H1 (cell line): ENCODE measurements around the gene SBSN. TPM values are rescaled to one million over a fixed set of nuclear protein-coding genes. Genes with fewer than 3 reads are reported as not detected.
A peak's percentile ranks its signal among the peaks of the same experiment; 100 is the strongest.

Experiments
- ASH2L ChIP-seq: fragments of 200-600, 300-600 bp; sonication (generic); IDR thresholded peaks from one replicate; pipeline ENCODE4 v1.7.1; 2017; ENCODE audit warnings: low read length
- BRCA1 ChIP-seq: IDR thresholded peaks from 2 replicates; pipeline ENCODE4 v1.6.1; 2012; ENCODE audit warnings: low read depth, low read length, improper control_type of control experiment
- CHD2 ChIP-seq: IDR thresholded peaks from 2 replicates; pipeline ENCODE4 v1.6.1; 2012; ENCODE audit warnings: low read length, improper control_type of control experiment
- E2F6 ChIP-seq: IDR thresholded peaks from 2 replicates; pipeline ENCODE4 v1.6.1; 2012; ENCODE audit warnings: inconsistent platforms
- HDAC2 ChIP-seq, 2 experiments: fragments of 300-600 bp in 1 of 2; sonication (generic) in 1 of 2; IDR thresholded peaks; 2 replicates each; pipeline ENCODE4 v1.6.1; 2011 to 2012; ENCODE audit warnings: low read depth in 2 of 2, low read length in 2 of 2, mild to moderate bottlenecking in 2 of 2, moderate library complexity in 2 of 2, borderline replicate concordance in 1 of 2, inconsistent platforms in 1 of 2
- KDM4A ChIP-seq: IDR thresholded peaks from one replicate; pipeline ENCODE4 v1.7.1; 2012; ENCODE audit warnings: low read depth, mild to moderate bottlenecking, moderate library complexity, low read length, inconsistent platforms; ENCODE audit not compliant: severe bottlenecking
- NANOG ChIP-seq: IDR thresholded peaks from 2 replicates; pipeline ENCODE4 v1.6.1; 2011; ENCODE audit warnings: low read length, low read depth, mild to moderate bottlenecking, inconsistent platforms; ENCODE audit not compliant: insufficient read depth, poor library complexity, severe bottlenecking
- RFX5 ChIP-seq: IDR thresholded peaks from 2 replicates; pipeline ENCODE4 v1.6.1; 2011; ENCODE audit warnings: low read depth, low read length, improper control_type of control experiment, borderline replicate concordance
- SIN3A ChIP-seq, 2 experiments: IDR thresholded peaks in 1 of 2; conservative IDR thresholded peaks in 1 of 2; 2 replicates each; pipeline ENCODE4 v1.6.1; 2011 to 2012; ENCODE audit warnings: low read length in 2 of 2, improper control_type of control experiment in 1 of 2, low read depth in 1 of 2, mild to moderate bottlenecking in 1 of 2
- SUZ12 ChIP-seq: fragments of 200-600 bp; sonication (generic); IDR thresholded peaks from 2 replicates; pipeline ENCODE4 v1.6.1; 2012; ENCODE audit warnings: mild to moderate bottlenecking, inconsistent platforms, low read length, moderate library complexity, mixed read lengths
- TAF7 ChIP-seq: optimal IDR thresholded peaks from 2 replicates; pipeline ENCODE3; 2011; ENCODE audit warnings: low read depth, mild to moderate bottlenecking, inconsistent platforms, low read length, moderate library complexity, borderline replicate concordance
- polyA plus RNA-seq, 7 experiments: library from polyadenylated mRNA; depleted of rRNA in 3 of 7; stranded (reverse) in 5 of 7; unstranded in 2 of 7; fragments of >200 nt in 5 of 7; fragments of 200-250 nt in 2 of 7; gene quantifications; 1 replicate in 5 of 7; 2 replicates in 1 of 7; 4 replicates in 1 of 7; pipeline versions ENCODE4 v1.2.1 to v1.2.3, GENCODE V29; 2011 to 2013; ENCODE audit warnings: missing spikeins in 2 of 7, mixed read lengths in 2 of 7
- total RNA-seq: library from RNA; stranded (reverse); fragmentation: NEBNext Ultra II Directional; extraction: Animal tissue kit (Norgen Biotek cat#: 25700); gene quantifications from 2 replicates; pipeline ENCODE4 v1.2.1, GENCODE V29; 2021

The SBSN gene
- total and polyA plus RNA-seq, 2 of the 8 experiments (the other 6 are each of a cell fraction or from before 2014, with no cell fraction given): not detected

GRCh38 chr19:35545001-35545854, 17.1 kb upstream of the SBSN start, which contains the start of gene TMEM147 (continued):
- TF ChIP-seq E2F6: peak; percentile 23; the same call in 1 of the 2 replicates
- peak in 1 of 2 experiments; percentile 40; a peak in 1 of 4 replicates for TF ChIP-seq HDAC2 (IDR thresholded peaks at IDR 0.05; ENCODE audit: borderline replicate concordance in 1 of 2, low read depth in 2 of 2, low read length in 2 of 2)
- TF ChIP-seq ASH2L: peak; percentile 53
- TF ChIP-seq CHD2: no peak
- TF ChIP-seq BRCA1: peak; percentile 4; the same call in 1 of the 2 replicates
- peak; percentile 25; the same call in 1 of the 2 replicates for TF ChIP-seq RFX5
- TF ChIP-seq KDM4A: peak; percentile 92
- no peak for TF ChIP-seq NANOG
- peak; percentile 16 for TF ChIP-seq TAF7
- peak; percentile 67 to 92; a peak in 2 of 4 replicates for TF ChIP-seq SIN3A (conservative IDR thresholded peaks at IDR 0.05 in 1 of 2, IDR thresholded peaks at IDR 0.05 in 1 of 2; ENCODE audit: low read depth in 1 of 2, low read length in 2 of 2)
- TF ChIP-seq SUZ12: no peak
